HL-60 (cell line): ENCODE measurements around the gene COX4I1.
"Not testable (repeated sequence)": the region's sequence is repeated elsewhere in the genome, so short reads cannot be mapped to it uniquely, and the experiment has no call there.

Experiments used
- DNase-seq, 2 experiments: peaks; one replicate each; pipeline ENCODE4 v3.0.0-alpha.2; 2010 to 2020; ENCODE audit warnings: low read depth in 1 of 2, low spot score in 1 of 2
- H3K27ac ChIP-seq: fragments of 250-450 bp; sonication (Bioruptor Pico); replicated peaks from 2 replicates; pipeline ENCODE4 v1.5.1; 2020; ENCODE audit warnings: mild to moderate bottlenecking, moderate library complexity
- H3K27me3 ChIP-seq: fragments of 250-450 bp; sonication (Bioruptor Pico); 2 replicates; pipeline ENCODE4 v1.5.1; 2021; ENCODE audit warnings: mild to moderate bottlenecking, moderate library complexity; ENCODE audit not compliant: insufficient read depth, poor library complexity, severe bottlenecking
- H3K4me3 ChIP-seq: replicated peaks from 2 replicates; pipeline ENCODE4 v1.5.1; 2011; ENCODE audit warnings: mild to moderate bottlenecking, control low read depth, low read length; ENCODE audit not compliant: insufficient read depth
- CTCF ChIP-seq: IDR thresholded peaks from one replicate; pipeline ENCODE4 v1.5.1; 2011; ENCODE audit warnings: low read length, control low read depth, inconsistent platforms; ENCODE audit not compliant: insufficient read depth
- GABPA ChIP-seq: IDR thresholded peaks from 2 replicates; pipeline ENCODE4 v1.6.1; 2012; ENCODE audit warnings: low read depth
- POLR2AphosphoS5 ChIP-seq: IDR thresholded peaks from 2 replicates; pipeline ENCODE4 v1.6.1; 2012; ENCODE audit warnings: low read depth
- REST ChIP-seq: IDR thresholded peaks from 2 replicates; pipeline ENCODE4 v1.6.1; 2012; ENCODE audit warnings: low read depth; ENCODE audit not compliant: insufficient replicate concordance
- SPI1 ChIP-seq: IDR thresholded peaks from 2 replicates; pipeline ENCODE4 v1.6.1; 2012; ENCODE audit warnings: low read depth, mild to moderate bottlenecking, borderline replicate concordance

Gene COX4I1

GRCh38 chr16:85836706-85837582, 37.4 kb downstream of the COX4I1 start:
- no peak for DNase-seq
- Histone ChIP-seq H3K27ac (no peak overlapping the region), H3K27me3 (no peaks in the 10 kb centered on the region), H3K4me3 (no peak overlapping the region)
- no peak for TF ChIP-seq SPI1
- TF ChIP-seq GABPA = no peak
- no peak for TF ChIP-seq REST
- no peak for TF ChIP-seq POLR2AphosphoS5
- TF ChIP-seq CTCF = no peak

- not testable (repeated sequence) for H3K27me3 ChIP-seq, H3K4me3 ChIP-seq, H3K27ac ChIP-seq, DNase-seq
Observed at GRCh38 chr16:85837654-85838053, 38.2 kb downstream of the COX4I1 start.

DNA sequence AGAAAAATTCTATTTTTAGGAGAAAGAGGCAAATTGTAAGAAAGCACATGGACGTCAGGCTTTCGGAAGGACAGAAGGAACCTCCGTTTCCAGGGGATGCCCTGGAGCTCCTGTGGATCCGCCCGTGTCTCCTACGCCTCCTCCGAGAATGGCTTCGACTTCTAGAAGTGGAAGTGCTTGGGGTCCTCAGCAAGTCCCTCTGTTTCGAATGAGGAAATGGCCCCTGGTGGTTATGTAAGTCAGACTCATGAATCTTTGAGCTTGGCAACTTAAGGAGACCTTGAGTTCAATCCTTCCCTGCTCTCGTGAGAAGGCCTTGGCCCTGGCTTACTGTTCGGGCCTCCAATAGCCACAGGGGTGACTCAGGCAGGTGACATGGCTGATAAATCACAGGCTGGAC, 38.9 kb downstream of the COX4I1 start:
- TF ChIP-seq POLR2AphosphoS5 (no peak), SPI1 (no peak), GABPA (no peak), CTCF (no peak), REST (no peak)
- no peak for DNase-seq
- H3K27ac ChIP-seq = no peak overlapping the region
- H3K27me3 ChIP-seq = no peaks in the 10 kb centered on the region
- no peak overlapping the region for H3K4me3 ChIP-seq

DNA sequence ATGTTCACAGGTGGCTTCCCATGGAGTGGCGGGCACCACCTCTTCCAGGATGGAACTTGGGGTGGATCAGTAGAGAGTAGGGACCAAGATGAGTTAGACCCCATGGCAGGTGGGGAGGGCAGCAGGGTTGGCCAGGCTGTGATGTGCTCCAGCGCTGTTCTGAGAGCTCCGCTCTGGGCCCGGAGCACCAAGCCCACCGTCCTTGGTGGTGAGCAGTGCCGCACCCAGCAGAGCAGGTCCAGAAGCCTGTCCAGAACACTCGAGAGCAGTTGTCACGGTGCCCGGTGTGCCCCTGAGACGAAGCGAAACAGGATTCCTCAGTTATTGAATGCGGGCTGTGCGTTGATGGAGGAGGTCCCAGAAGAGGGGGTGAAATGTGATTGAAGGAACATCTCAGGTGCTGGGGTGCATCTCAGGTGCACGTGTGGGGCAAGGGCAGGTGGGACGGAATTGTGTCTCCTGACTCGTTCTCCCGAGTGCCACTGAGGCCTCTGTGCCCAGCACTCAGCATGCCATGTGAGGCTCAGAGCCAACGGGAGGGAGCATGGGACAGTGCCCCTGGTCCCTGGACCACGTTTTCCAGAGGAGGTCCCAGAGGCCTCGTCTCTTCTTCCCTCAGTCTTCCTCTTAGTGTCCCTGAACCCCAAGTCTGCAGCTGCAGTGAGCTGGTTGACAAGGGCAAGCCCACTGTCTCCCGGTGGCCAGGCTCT, 39.5 kb downstream of the COX4I1 start:
- TF ChIP-seq POLR2AphosphoS5 = no peak
- TF ChIP-seq CTCF = no peak
- no peak for TF ChIP-seq SPI1
- TF ChIP-seq REST = no peak
- TF ChIP-seq GABPA = no peak
- H3K4me3 ChIP-seq = no peak overlapping the region
- H3K27ac ChIP-seq = no peak overlapping the region
- no peak for DNase-seq
- H3K27me3 ChIP-seq = no peaks in the 10 kb centered on the region
